Hepatocyte (in vitro differentiated cells): ENCODE results near the gene PKD2L1. TPM values are rescaled to one million over a fixed set of nuclear protein-coding genes. Genes with fewer than 3 reads are reported as not detected.

Source experiments
- DNase-seq: peaks from one replicate; pipeline ENCODE4 v3.0.0-alpha.2; 2016; ENCODE audit warnings: low spot score
- H2AFZ ChIP-seq: fragments of 200-600 bp; sonication (generic); 2 replicates; pipeline ENCODE4 v1.6.0; 2016; ENCODE audit warnings: antibody characterized with exemption, mild to moderate bottlenecking
- H3K27ac ChIP-seq: fragments of 200-600 bp; sonication (generic); 2 replicates; pipeline ENCODE4 v1.5.1; 2016; ENCODE audit warnings: mild to moderate bottlenecking
- H3K27me3 ChIP-seq: fragments of 200-600 bp; sonication (generic); 2 replicates; pipeline ENCODE4 v1.6.1; 2016
- H3K36me3 ChIP-seq: fragments of 200-600 bp; sonication (generic); replicated peaks from 2 replicates; pipeline ENCODE4 v1.5.1; 2016; ENCODE audit warnings: low read depth; ENCODE audit not compliant: insufficient read depth
- H3K4me1 ChIP-seq: fragments of 200-600 bp; sonication (generic); 2 replicates; pipeline ENCODE4 v1.5.1; 2016; ENCODE audit warnings: mild to moderate bottlenecking, moderate library complexity; ENCODE audit not compliant: insufficient read depth
- H3K4me2 ChIP-seq: fragments of 200-600 bp; sonication (generic); 2 replicates; pipeline ENCODE4 v1.6.0; 2016
- H3K4me3 ChIP-seq: fragments of 200-600 bp; sonication (generic); 2 replicates; pipeline ENCODE4 v1.5.1; 2016; ENCODE audit warnings: mild to moderate bottlenecking
- H3K79me2 ChIP-seq: fragments of 200-600 bp; sonication (generic); 2 replicates; pipeline ENCODE4 v1.6.0; 2017; ENCODE audit warnings: mild to moderate bottlenecking
- H3K9me2 ChIP-seq: fragments of 200-600 bp; sonication (generic); replicated peaks from 2 replicates; pipeline ENCODE4 v1.6.0; 2017; ENCODE audit warnings: mild to moderate bottlenecking; ENCODE audit not compliant: insufficient read depth
- H3K9me3 ChIP-seq: fragments of 200-600 bp; sonication (generic); 2 replicates; pipeline ENCODE4 v1.5.1; 2016; ENCODE audit warnings: low read depth, mild to moderate bottlenecking
- H4K20me1 ChIP-seq: fragments of 200-600 bp; sonication (generic); 2 replicates; pipeline ENCODE4 v1.6.0; 2016; ENCODE audit warnings: mild to moderate bottlenecking; ENCODE audit not compliant: insufficient read depth, poor library complexity, severe bottlenecking
- CTCF ChIP-seq: fragments of 200-600 bp; sonication (generic); IDR thresholded peaks from 2 replicates; pipeline ENCODE4 v1.5.1; 2016; ENCODE audit warnings: antibody characterized with exemption, mild to moderate bottlenecking; ENCODE audit not compliant: poor library complexity
- EZH2 ChIP-seq: fragments of 200-600 bp; sonication (generic); IDR thresholded peaks from 2 replicates; pipeline ENCODE4 v1.6.1; 2016; ENCODE audit warnings: antibody characterized with exemption, mild to moderate bottlenecking, borderline replicate concordance
- EZH2phosphoT487 ChIP-seq: fragments of 200-600 bp; sonication (generic); IDR thresholded peaks from one replicate; pipeline ENCODE4 v1.6.1; 2018; ENCODE audit warnings: antibody characterized with exemption, mild to moderate bottlenecking, low read depth, moderate library complexity; ENCODE audit not compliant: unreplicated experiment, severe bottlenecking
- WGBS: methylation state at CpG from one replicate; pipeline ENCODE4 v1.1.6; 2016; ENCODE audit warnings: low lambda C conversion rate; ENCODE audit errors: missing lambda C conversion rate; 5-methylcytosine and 5-hydroxymethylcytosine counted together
- polyA plus RNA-seq: library from polyadenylated mRNA; unstranded; fragments of >200 nt; fragmentation: Nextera tagmentation; extraction: Ambion mirVana; gene quantifications from 2 replicates; pipeline ENCODE4 v1.2.1, GENCODE V29; 2016
- total RNA-seq: library from RNA; depleted of rRNA; stranded (reverse); fragments of >200 nt; gene quantifications from 2 replicates; pipeline ENCODE4 v1.2.3, GENCODE V29; 2014

Gene PKD2L1
- total and polyA plus RNA-seq, 2 experiments from 2014 or later = 0.10 to 0.88 TPM

- Histone ChIP-seq H3K9me3 (no peaks in the 10 kb centered on the region), H3K4me2 (peak overlapping the region; percentile 24), H4K20me1 (no peaks in the 10 kb centered on the region), H3K9me2 (no peaks in the 10 kb centered on the region), H2AFZ (peak overlapping the region; percentile 24), H3K36me3 (no peaks in the 10 kb centered on the region), H3K4me3 (no peak overlapping the region), H3K79me2 (peaks cover 12% of the 10 kb centered on the region), H3K27me3 (no peaks in the 10 kb centered on the region), H3K27ac (peak overlapping the region; percentile 97), H3K4me1 (peaks cover 45% of the 10 kb centered on the region)
- DNase-seq = no peak
- 80% methylated on average over 10 of the region's 10 CpGs for WGBS
- TF ChIP-seq CTCF = no peak
- TF ChIP-seq EZH2 = no peak
- no peak for TF ChIP-seq EZH2phosphoT487
Observed at GRCh38 chr10:100371482-100372027, 41.5 kb upstream of the PKD2L1 start.

GRCh38 chr10:100370714-100371481 is 40.9 kb upstream of the PKD2L1 start:
- DNase-seq = peak; percentile 92
- H3K9me2 ChIP-seq = no peaks in the 10 kb centered on the region
- no peaks in the 10 kb centered on the region for H4K20me1 ChIP-seq
- 29% methylated on average over 12 of the region's 12 CpGs for WGBS
- H3K4me3 ChIP-seq = no peak overlapping the region
- H3K4me1 ChIP-seq = peaks cover 41% of the 10 kb centered on the region
- peak overlapping the region; percentile 97 for H3K27ac ChIP-seq
- H2AFZ ChIP-seq = peak overlapping the region; percentile 24
- H3K27me3 ChIP-seq = no peaks in the 10 kb centered on the region
- H3K4me2 ChIP-seq = peak overlapping the region; percentile 24
- no peaks in the 10 kb centered on the region for H3K36me3 ChIP-seq
- peaks cover 7% of the 10 kb centered on the region for H3K79me2 ChIP-seq
- no peaks in the 10 kb centered on the region for H3K9me3 ChIP-seq
- no peak for TF ChIP-seq CTCF
- TF ChIP-seq EZH2phosphoT487 = no peak
- TF ChIP-seq EZH2 = no peak

GRCh38 chr10:100368721-100369120 is 38.7 kb upstream of the PKD2L1 start:
- H3K9me3 ChIP-seq = no peaks in the 10 kb centered on the region
- no peaks in the 10 kb centered on the region for H3K9me2 ChIP-seq
- DNase-seq = no peak
- H3K4me3 ChIP-seq = no peak overlapping the region
- H3K4me1 ChIP-seq = peaks cover 45% of the 10 kb centered on the region
- TF ChIP-seq EZH2phosphoT487 (no peak), EZH2 (no peak), CTCF (no peak)
- H4K20me1 ChIP-seq = no peaks in the 10 kb centered on the region
- no peak overlapping the region for H3K4me2 ChIP-seq
- H3K36me3 ChIP-seq = no peaks in the 10 kb centered on the region
- H3K27me3 ChIP-seq = no peaks in the 10 kb centered on the region
- H2AFZ ChIP-seq = no peak overlapping the region
- H3K27ac ChIP-seq = no peak overlapping the region
- H3K79me2 ChIP-seq = peaks cover 2% of the 10 kb centered on the region
